Stomach (tissue), 4 donors: ENCODE data around the gene DCP2.

Source experiments
- EP300 ChIP-seq: sonication (generic); formaldehyde crosslinking; IDR thresholded peaks from one replicate; pipeline ENCODE4 v1.6.1; 2017; ENCODE audit warnings: antibody characterized with exemption
- POLR2A ChIP-seq, 4 donors: fragments of 450-650 bp; IDR thresholded peaks; one replicate each; pipeline ENCODE4 v1.6.1; 2016; ENCODE audit warnings: antibody characterized with exemption in 4 of 4, control low read depth in 2 of 4, mild to moderate bottlenecking in 1 of 4, moderate library complexity in 1 of 4
- TF ChIP-seq, protein P1 (sequence below), 7 experiments: fragments of 450-650 bp in 4 of 7; fragments of 200-600 bp in 3 of 7; sonication (generic) in 3 of 7; IDR thresholded peaks; one replicate each; pipeline ENCODE4 v1.5.1; 2016 to 2019; ENCODE audit warnings: antibody characterized with exemption in 7 of 7, control low read depth in 2 of 7, mild to moderate bottlenecking in 1 of 7

DNA sequence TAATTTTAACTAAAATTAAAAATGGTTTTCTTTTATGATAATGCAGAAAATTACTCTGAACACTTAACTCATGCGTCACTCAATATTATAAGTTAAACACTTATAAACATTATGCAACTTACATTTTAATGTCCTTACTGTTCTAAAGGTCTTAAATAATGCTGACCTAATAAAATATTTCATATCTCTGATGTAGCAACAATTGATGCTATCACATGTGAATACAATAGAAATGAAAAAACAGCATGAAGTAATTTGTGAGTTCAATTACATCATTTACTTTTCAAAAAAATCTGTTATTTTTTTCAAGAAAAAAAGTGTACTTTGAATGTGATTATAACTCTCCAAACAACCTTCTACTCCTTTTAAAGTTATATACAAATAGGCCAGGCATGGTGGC is 28.1 kb upstream of the DCP2 start:
- TF ChIP-seq, protein P1, sequence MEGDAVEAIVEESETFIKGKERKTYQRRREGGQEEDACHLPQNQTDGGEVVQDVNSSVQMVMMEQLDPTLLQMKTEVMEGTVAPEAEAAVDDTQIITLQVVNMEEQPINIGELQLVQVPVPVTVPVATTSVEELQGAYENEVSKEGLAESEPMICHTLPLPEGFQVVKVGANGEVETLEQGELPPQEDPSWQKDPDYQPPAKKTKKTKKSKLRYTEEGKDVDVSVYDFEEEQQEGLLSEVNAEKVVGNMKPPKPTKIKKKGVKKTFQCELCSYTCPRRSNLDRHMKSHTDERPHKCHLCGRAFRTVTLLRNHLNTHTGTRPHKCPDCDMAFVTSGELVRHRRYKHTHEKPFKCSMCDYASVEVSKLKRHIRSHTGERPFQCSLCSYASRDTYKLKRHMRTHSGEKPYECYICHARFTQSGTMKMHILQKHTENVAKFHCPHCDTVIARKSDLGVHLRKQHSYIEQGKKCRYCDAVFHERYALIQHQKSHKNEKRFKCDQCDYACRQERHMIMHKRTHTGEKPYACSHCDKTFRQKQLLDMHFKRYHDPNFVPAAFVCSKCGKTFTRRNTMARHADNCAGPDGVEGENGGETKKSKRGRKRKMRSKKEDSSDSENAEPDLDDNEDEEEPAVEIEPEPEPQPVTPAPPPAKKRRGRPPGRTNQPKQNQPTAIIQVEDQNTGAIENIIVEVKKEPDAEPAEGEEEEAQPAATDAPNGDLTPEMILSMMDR (IDR thresholded peaks at IDR 0.05) = no peak
- TF ChIP-seq EP300 (no peak), POLR2A (IDR thresholded peaks at IDR 0.05) (no peak)
